ENCODE measurements around the gene RNF20.
"Not testable (repeated sequence)": the region's sequence is repeated elsewhere in the genome, so short reads cannot be mapped to it uniquely, and the experiment has no call there.

Gene RNF20

GRCh38 chr9:101536938-101537337 lies 3.3 kb downstream of the RNF20 start:
- no peak for DNase-seq (ENCODE audit: low read depth in 2 of 2)

- DNase-seq (ENCODE audit: low read depth in 2 of 2), result no peak
Measured at GRCh38 chr9:101540069-101540468, 6.4 kb downstream of the RNF20 start.

- no peak for DNase-seq (ENCODE audit: low read depth in 2 of 2)
Measured at GRCh38 chr9:101543098-101543735, 9.6 kb downstream of the RNF20 start.

GRCh38 chr9:101549472-101550098 lies 15.9 kb downstream of the RNF20 start:
- DNase-seq (ENCODE audit: low read depth in 2 of 2), result not testable (repeated sequence)

- no peak for DNase-seq (ENCODE audit: low read depth in 2 of 2)
Measured at GRCh38 chr9:101561740-101562139, 28.1 kb downstream of the RNF20 start.

GRCh38 chr9:101562966-101563365 lies 29.3 kb downstream of the RNF20 start:
- no peak for DNase-seq (ENCODE audit: low read depth in 2 of 2)

GRCh38 chr9:101564252-101564651 lies 30.6 kb downstream of the RNF20 start:
- DNase-seq (ENCODE audit: low read depth in 2 of 2), result no peak

GRCh38 chr9:101566904-101567724 lies 33.5 kb downstream of the RNF20 start:
- no peak for DNase-seq (ENCODE audit: low read depth in 2 of 2)

- no peak for DNase-seq (ENCODE audit: low read depth in 2 of 2)
Measured at GRCh38 chr9:101567725-101568350, 34.2 kb downstream of the RNF20 start.

- no peak for DNase-seq (ENCODE audit: low read depth in 2 of 2)
Measured at GRCh38 chr9:101569741-101570501, 36.3 kb downstream of the RNF20 start.

- DNase-seq (ENCODE audit: low read depth in 2 of 2), result no peak
Measured at GRCh38 chr9:101571114-101571513, 37.5 kb downstream of the RNF20 start.

- no peak for DNase-seq (ENCODE audit: low read depth in 2 of 2)
Measured at GRCh38 chr9:101572316-101572715, 38.7 kb downstream of the RNF20 start.

- DNase-seq (ENCODE audit: low read depth in 2 of 2), result no peak
Measured at GRCh38 chr9:101574731-101575333, 41.2 kb downstream of the RNF20 start.

- no peak for DNase-seq (ENCODE audit: low read depth in 2 of 2)
Measured at GRCh38 chr9:101578378-101578777, 44.7 kb downstream of the RNF20 start.

- no peak for DNase-seq (ENCODE audit: low read depth in 2 of 2)
Measured at GRCh38 chr9:101579711-101580545, 46.3 kb downstream of the RNF20 start.

- DNase-seq (ENCODE audit: low read depth in 2 of 2), result no peak
Measured at GRCh38 chr9:101582553-101582952, 48.9 kb downstream of the RNF20 start.

- no peak for DNase-seq (ENCODE audit: low read depth in 2 of 2)
Measured at GRCh38 chr9:101585740-101586139, 52.1 kb downstream of the RNF20 start.

- no peak for DNase-seq (ENCODE audit: low read depth in 2 of 2)
Measured at GRCh38 chr9:101586651-101587050, 53.0 kb downstream of the RNF20 start.

- no peak for DNase-seq (ENCODE audit: low read depth in 2 of 2)
Measured at GRCh38 chr9:101587332-101588043, 53.8 kb downstream of the RNF20 start.

- not testable (repeated sequence) for DNase-seq (ENCODE audit: low read depth in 2 of 2)
Measured at GRCh38 chr9:101590074-101590473, 56.4 kb downstream of the RNF20 start.

Data from stimulated activated CD8-positive, alpha-beta memory T cell treated with anti-CD3 and anti-CD28 coated beads, Interleukin-2, amount 100 ng/mL, for 1 hour (primary cell).